RWPE2 (cell line): ENCODE results near the gene CXCL16.

ENCODE experiments used
- ATAC-seq: fragments of 200-7000 bp; cut with Tn5 transposase; 3 replicates; pipeline ENCODE4 v1.9.1; 2021; ENCODE audit warnings: low read depth
- DNase-seq: peaks from one replicate; pipeline ENCODE4 v3.0.0-alpha.2; 2020; ENCODE audit warnings: low spot score
- H3K27ac ChIP-seq: fragments of 450-650 bp; 2 replicates; pipeline ENCODE4 v1.5.1; 2017; ENCODE audit warnings: mild to moderate bottlenecking; ENCODE audit not compliant: poor library complexity, severe bottlenecking
- H3K27me3 ChIP-seq: fragments of 250-450 bp; sonication (Bioruptor Pico); 2 replicates; pipeline ENCODE4 v1.5.1; 2021; ENCODE audit warnings: mild to moderate bottlenecking, moderate library complexity; ENCODE audit not compliant: insufficient read depth, poor library complexity, severe bottlenecking
- H3K36me3 ChIP-seq: fragments of 250-450 bp; sonication (Bioruptor Pico); 2 replicates; pipeline ENCODE4 v1.5.1; 2020; ENCODE audit warnings: low read depth, mild to moderate bottlenecking, moderate library complexity
- H3K4me1 ChIP-seq: fragments of 250-450 bp; sonication (Bioruptor Pico); 2 replicates; pipeline ENCODE4 v1.5.1; 2021; ENCODE audit warnings: mild to moderate bottlenecking, moderate library complexity; ENCODE audit not compliant: insufficient read depth, poor library complexity, severe bottlenecking
- H3K4me3 ChIP-seq: fragments of 250-450 bp; sonication (Bioruptor Pico); 2 replicates; pipeline ENCODE4 v1.5.1; 2021; ENCODE audit warnings: mild to moderate bottlenecking, moderate library complexity; ENCODE audit not compliant: severe bottlenecking
- H3K9me3 ChIP-seq: fragments of 250-450 bp; sonication (Bioruptor Pico); 2 replicates; pipeline ENCODE4 v1.5.1; 2021; ENCODE audit warnings: mild to moderate bottlenecking, moderate library complexity; ENCODE audit not compliant: severe bottlenecking
- CTCF ChIP-seq: fragments of 450-650 bp; IDR thresholded peaks from one replicate; pipeline ENCODE4 v1.5.1; 2017; ENCODE audit warnings: mild to moderate bottlenecking, moderate library complexity; ENCODE audit not compliant: poor library complexity, severe bottlenecking

CXCL16 gene

GRCh38 chr17:4741544-4741943, 1.8 kb upstream of the CXCL16 start:
- Histone ChIP-seq H3K36me3 (no peaks in the 10 kb centered on the region), H3K4me1 (no peaks in the 10 kb centered on the region), H3K4me3 (no peak overlapping the region), H3K9me3 (no peaks in the 10 kb centered on the region), H3K27ac (no peak overlapping the region), H3K27me3 (no peaks in the 10 kb centered on the region)
- no peak for ATAC-seq
- no peak for DNase-seq
- no peak for TF ChIP-seq CTCF

- Histone ChIP-seq H3K4me1 (no peaks in the 10 kb centered on the region), H3K9me3 (no peaks in the 10 kb centered on the region), H3K4me3 (no peak overlapping the region), H3K27me3 (no peaks in the 10 kb centered on the region), H3K27ac (no peak overlapping the region), H3K36me3 (no peaks in the 10 kb centered on the region)
- ATAC-seq (no peak), DNase-seq (no peak)
- no peak for TF ChIP-seq CTCF
Observed at GRCh38 chr17:4740584-4740983, 856 bp upstream of the CXCL16 start.

DNA sequence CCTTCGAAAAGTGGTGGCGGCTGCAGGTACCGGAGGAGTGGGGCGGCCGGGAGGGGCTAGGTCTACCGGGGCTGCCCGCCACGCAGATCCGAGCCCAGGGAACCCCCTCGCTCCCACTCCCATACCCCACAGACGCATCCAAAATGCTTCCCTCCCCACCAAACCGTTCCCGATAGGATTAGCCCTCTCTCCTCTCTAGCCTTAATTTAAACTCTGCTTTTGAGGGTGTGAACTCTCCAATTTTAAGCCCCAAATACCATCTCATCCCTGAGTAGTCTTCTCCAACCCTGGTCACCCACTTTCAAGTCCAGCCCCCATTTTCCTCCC, 260 bp upstream of the CXCL16 start:
- Histone ChIP-seq H3K27me3 (no peaks in the 10 kb centered on the region), H3K9me3 (no peaks in the 10 kb centered on the region), H3K36me3 (no peaks in the 10 kb centered on the region), H3K27ac (no peak overlapping the region), H3K4me1 (no peaks in the 10 kb centered on the region), H3K4me3 (peak overlapping the region; percentile 55)
- no peak for DNase-seq
- no peak for ATAC-seq
- TF ChIP-seq CTCF, result no peak

GRCh38 chr17:4738136-4739121, 1.3 kb downstream of the CXCL16 start:
- DNase-seq, result no peak
- no peak for TF ChIP-seq CTCF
- Histone ChIP-seq H3K4me1 (no peaks in the 10 kb centered on the region), H3K27me3 (no peaks in the 10 kb centered on the region), H3K27ac (no peak overlapping the region), H3K36me3 (no peaks in the 10 kb centered on the region), H3K9me3 (no peaks in the 10 kb centered on the region), H3K4me3 (peak overlapping the region; percentile 55)
- peak; percentile 12; the same call in 1 of the 3 replicates for ATAC-seq
